Measurements from ENCODE around the gene GALNT15.

DNA sequence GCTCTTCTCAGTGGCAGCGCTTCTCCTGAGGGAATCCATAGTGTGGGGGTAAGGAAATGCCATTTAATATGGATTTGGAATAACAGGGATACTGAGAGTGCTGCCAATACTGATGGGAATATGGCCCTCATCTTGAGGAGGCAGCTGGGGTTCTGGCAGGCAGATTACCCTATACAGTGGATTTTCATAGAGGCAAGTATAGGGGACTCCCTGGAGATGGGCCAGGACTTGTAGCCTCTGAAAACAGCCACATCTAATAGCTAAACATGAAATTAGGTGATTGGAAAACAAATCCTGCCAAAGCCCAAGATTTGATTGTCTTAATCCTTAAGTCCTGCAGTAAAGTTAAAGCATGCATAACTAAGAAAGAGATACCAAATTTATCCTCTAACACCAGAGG lies 59.3 kb downstream of the GALNT15 start:
- TF ChIP-seq, protein P1, sequence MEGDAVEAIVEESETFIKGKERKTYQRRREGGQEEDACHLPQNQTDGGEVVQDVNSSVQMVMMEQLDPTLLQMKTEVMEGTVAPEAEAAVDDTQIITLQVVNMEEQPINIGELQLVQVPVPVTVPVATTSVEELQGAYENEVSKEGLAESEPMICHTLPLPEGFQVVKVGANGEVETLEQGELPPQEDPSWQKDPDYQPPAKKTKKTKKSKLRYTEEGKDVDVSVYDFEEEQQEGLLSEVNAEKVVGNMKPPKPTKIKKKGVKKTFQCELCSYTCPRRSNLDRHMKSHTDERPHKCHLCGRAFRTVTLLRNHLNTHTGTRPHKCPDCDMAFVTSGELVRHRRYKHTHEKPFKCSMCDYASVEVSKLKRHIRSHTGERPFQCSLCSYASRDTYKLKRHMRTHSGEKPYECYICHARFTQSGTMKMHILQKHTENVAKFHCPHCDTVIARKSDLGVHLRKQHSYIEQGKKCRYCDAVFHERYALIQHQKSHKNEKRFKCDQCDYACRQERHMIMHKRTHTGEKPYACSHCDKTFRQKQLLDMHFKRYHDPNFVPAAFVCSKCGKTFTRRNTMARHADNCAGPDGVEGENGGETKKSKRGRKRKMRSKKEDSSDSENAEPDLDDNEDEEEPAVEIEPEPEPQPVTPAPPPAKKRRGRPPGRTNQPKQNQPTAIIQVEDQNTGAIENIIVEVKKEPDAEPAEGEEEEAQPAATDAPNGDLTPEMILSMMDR (IDR thresholded peaks at IDR 0.05) = no peak
- TF ChIP-seq POLR2A (IDR thresholded peaks at IDR 0.05) = no peak
- no peak for TF ChIP-seq POLR2AphosphoS5 (IDR thresholded peaks at IDR 0.05)

All from breast epithelium (tissue), 3 donors.